IMR-90 (cell line): Measurements from ENCODE around the gene DYRK1B. TPM values are rescaled to one million over a fixed set of nuclear protein-coding genes. Genes with fewer than 3 reads are reported as not detected.

ENCODE experiments used
- ATAC-seq: fragments of 200-7000 bp; cut with Tn5 transposase; 2 replicates; pipeline ENCODE4 v1.9.1; 2020; ENCODE audit warnings: low read depth, mild to moderate bottlenecking, moderate library complexity
- BruUV-seq: library from RNA; stranded (reverse); fragments of 400-500 nt; replicated peaks from 2 replicates; lab custom pipeline; 2021; lab: Mats Ljungman, UMichigan
- CTCF ChIA-PET: fragments of 300-600 bp; formaldehyde crosslinking; extraction: SDS; loops from one replicate; lab custom pipeline; 2021; ENCODE audit warnings: antibody characterized with exemption; lab: Yijun Ruan, JAX
- POLR2A ChIA-PET: fragments of 300-600 bp; sonication (Branson Sonifier 250); formaldehyde crosslinking; loops from one replicate; lab custom pipeline; 2022; ENCODE audit warnings: antibody characterized with exemption; ENCODE audit not compliant: unreplicated experiment; lab: Charles Lee
- DNase-seq: peaks from one replicate; pipeline ENCODE4 v3.0.0; 2013
- H2AFZ ChIP-seq: replicated peaks from 2 replicates; pipeline ENCODE3; 2013; ENCODE audit warnings: low read length, mild to moderate bottlenecking; ENCODE audit not compliant: poor library complexity
- H2AK5ac ChIP-seq: 2 replicates; pipeline ENCODE4 v1.6.1; 2013; ENCODE audit warnings: low read depth, low read length, inconsistent platforms
- H2AK9ac ChIP-seq: replicated peaks from 2 replicates; pipeline ENCODE3; 2013; ENCODE audit warnings: mild to moderate bottlenecking, low read depth, low read length, moderate library complexity; ENCODE audit not compliant: poor library complexity
- H2BK120ac ChIP-seq: 2 replicates; pipeline ENCODE4 v1.6.1; 2013; ENCODE audit warnings: low read depth, low read length, inconsistent platforms
- H2BK15ac ChIP-seq: 3 replicates; pipeline ENCODE4 v1.6.1; 2013; ENCODE audit warnings: low read depth, low read length, inconsistent platforms
- H2BK20ac ChIP-seq: 2 replicates; pipeline ENCODE4 v1.6.1; 2013; ENCODE audit warnings: low read depth, mild to moderate bottlenecking, inconsistent platforms, low read length, moderate library complexity
- H2BK5ac ChIP-seq: 2 replicates; pipeline ENCODE4 v1.6.1; 2013; ENCODE audit warnings: mild to moderate bottlenecking, low read depth, low read length, inconsistent platforms; ENCODE audit not compliant: poor library complexity, severe bottlenecking
- H3K14ac ChIP-seq: replicated peaks from 2 replicates; pipeline ENCODE4 v1.6.1; 2013; ENCODE audit warnings: low read depth, low read length, inconsistent platforms
- H3K18ac ChIP-seq: 2 replicates; pipeline ENCODE4 v1.6.1; 2013; ENCODE audit warnings: low read depth, low read length, control low read depth
- H3K23ac ChIP-seq: 2 replicates; pipeline ENCODE4 v1.6.1; 2013; ENCODE audit warnings: low read depth, low read length, inconsistent platforms
- H3K27ac ChIP-seq: 2 replicates; pipeline ENCODE4 v1.5.1; 2013; ENCODE audit warnings: mild to moderate bottlenecking, control low read depth, low read length; ENCODE audit not compliant: insufficient read depth
- H3K27me3 ChIP-seq: 2 replicates; pipeline ENCODE4 v1.6.1; 2013; ENCODE audit warnings: low read length; ENCODE audit not compliant: control insufficient read depth, insufficient read depth
- H3K36me3 ChIP-seq: 2 replicates; pipeline ENCODE4 v1.6.1; 2013; ENCODE audit warnings: low read length, mixed read lengths; ENCODE audit not compliant: control insufficient read depth, insufficient read depth
- H3K4ac ChIP-seq: 2 replicates; pipeline ENCODE4 v1.6.1; 2013; ENCODE audit warnings: low read depth, low read length, inconsistent platforms
- H3K4me1 ChIP-seq: 2 replicates; pipeline ENCODE4 v1.6.1; 2013; ENCODE audit warnings: low read length, mixed read lengths; ENCODE audit not compliant: control insufficient read depth, insufficient read depth
- H3K4me2 ChIP-seq: 2 replicates; pipeline ENCODE4 v1.6.1; 2013; ENCODE audit warnings: low read depth, mild to moderate bottlenecking, control low read depth, low read length, moderate library complexity
- H3K4me3 ChIP-seq: 2 replicates; pipeline ENCODE4 v1.5.1; 2013; ENCODE audit warnings: low read depth, mild to moderate bottlenecking, control low read depth, low read length, moderate library complexity; ENCODE audit not compliant: insufficient read depth
- H3K56ac ChIP-seq: 2 replicates; pipeline ENCODE4 v1.6.1; 2013; ENCODE audit warnings: low read length, inconsistent platforms; ENCODE audit not compliant: insufficient read depth; ENCODE audit errors: extremely low read depth
- H3K79me1 ChIP-seq, 2 experiments: 2 replicates each; pipeline ENCODE4 v1.6.1; 2013; ENCODE audit warnings: low read length in 2 of 2, inconsistent platforms in 1 of 2, low read depth in 1 of 2
- H3K9ac ChIP-seq: 2 replicates; pipeline ENCODE4 v1.6.1; 2013; ENCODE audit warnings: low read depth, low read length, control low read depth
- H3K9me1 ChIP-seq: 2 replicates; pipeline ENCODE4 v1.6.1; 2013; ENCODE audit warnings: low read length, inconsistent platforms; ENCODE audit not compliant: insufficient read depth
- H3K9me3 ChIP-seq: 2 replicates; pipeline ENCODE4 v1.6.1; 2013; ENCODE audit warnings: low read length; ENCODE audit not compliant: control insufficient read depth, insufficient read depth
- H4K20me1 ChIP-seq: 2 replicates; pipeline ENCODE4 v1.6.1; 2013; ENCODE audit warnings: low read length, inconsistent platforms; ENCODE audit not compliant: insufficient read depth
- H4K5ac ChIP-seq: 2 replicates; pipeline ENCODE4 v1.6.1; 2013; ENCODE audit warnings: mild to moderate bottlenecking, low read depth, low read length, control low read depth
- H4K8ac ChIP-seq, 2 experiments: 2 replicates each; pipeline ENCODE4 v1.6.1; 2013; ENCODE audit warnings: low read depth in 2 of 2, low read length in 2 of 2, control low read depth in 1 of 2, inconsistent platforms in 1 of 2
- H4K91ac ChIP-seq: 2 replicates; pipeline ENCODE4 v1.6.1; 2013; ENCODE audit warnings: low read depth, low read length, inconsistent platforms; ENCODE audit not compliant: insufficient read depth
- BHLHE40 ChIP-seq: fragments of 150-350 bp; IDR thresholded peaks from 2 replicates; pipeline ENCODE4 v1.6.1; 2016; ENCODE audit warnings: mild to moderate bottlenecking, low read depth, low read length
- CEBPB ChIP-seq: IDR thresholded peaks from 2 replicates; pipeline ENCODE4 v1.6.1; 2012; ENCODE audit warnings: low read depth, low read length, improper control_type of control experiment
- CHD1 ChIP-seq: IDR thresholded peaks from 2 replicates; pipeline ENCODE4 v1.6.1; 2012; ENCODE audit warnings: low read depth, low read length, improper control_type of control experiment
- ELK1 ChIP-seq: fragments of 150-350 bp; IDR thresholded peaks from 2 replicates; pipeline ENCODE4 v1.6.1; 2016; ENCODE audit warnings: low read depth, mild to moderate bottlenecking, low read length, moderate library complexity, borderline replicate concordance
- FOS ChIP-seq: fragments of 150-350 bp; IDR thresholded peaks from 2 replicates; pipeline ENCODE4 v1.6.1; 2016; ENCODE audit warnings: low read depth, low read length
- MAFK ChIP-seq: IDR thresholded peaks from 2 replicates; pipeline ENCODE4 v1.6.1; 2012; ENCODE audit warnings: low read depth, low read length, improper control_type of control experiment
- MAZ ChIP-seq: IDR thresholded peaks from 2 replicates; pipeline ENCODE4 v1.6.1; 2012; ENCODE audit warnings: low read depth, mild to moderate bottlenecking, low read length, improper control_type of control experiment, moderate library complexity, borderline replicate concordance
- MXI1 ChIP-seq: IDR thresholded peaks from 2 replicates; pipeline ENCODE4 v1.6.1; 2012; ENCODE audit warnings: low read depth, mild to moderate bottlenecking, low read length, moderate library complexity, borderline replicate concordance
- NFE2L2 ChIP-seq: fragments of 150-350 bp; IDR thresholded peaks from 2 replicates; pipeline ENCODE4 v1.6.1; 2016; ENCODE audit warnings: low read depth, mild to moderate bottlenecking, low read length
- POLR2A ChIP-seq: IDR thresholded peaks from 2 replicates; pipeline ENCODE4 v1.6.1; 2012; ENCODE audit warnings: mild to moderate bottlenecking, low read depth, low read length
- RAD21 ChIP-seq: IDR thresholded peaks from 2 replicates; pipeline ENCODE4 v1.6.1; 2012; ENCODE audit warnings: low read length, improper control_type of control experiment
- RCOR1 ChIP-seq: IDR thresholded peaks from 2 replicates; pipeline ENCODE4 v1.6.1; 2012; ENCODE audit warnings: mild to moderate bottlenecking, low read length, improper control_type of control experiment; ENCODE audit not compliant: insufficient replicate concordance
- RFX5 ChIP-seq: IDR thresholded peaks from 2 replicates; pipeline ENCODE4 v1.8.0; 2012; ENCODE audit warnings: low read depth, mild to moderate bottlenecking, low read length, moderate library complexity
- SMC3 ChIP-seq: fragments of 150-350 bp; IDR thresholded peaks from 2 replicates; pipeline ENCODE4 v1.6.1; 2016; ENCODE audit warnings: low read depth, mild to moderate bottlenecking, antibody characterized with exemption, low read length, moderate library complexity
- USF2 ChIP-seq: fragments of 150-350 bp; IDR thresholded peaks from 2 replicates; pipeline ENCODE4 v1.6.1; 2017; ENCODE audit warnings: mild to moderate bottlenecking, antibody characterized with exemption, low read length, low read depth
- WGBS, 2 experiments: methylation state at CpG; one replicate each; pipeline versions ENCODE4 v1.1.5 to v1.1.7; 2013; ENCODE audit warnings: missing lambda C conversion rate in 2 of 2; ENCODE audit not compliant: insufficient read length in 1 of 2; ENCODE audit errors: extremely low coverage in 2 of 2; 5-methylcytosine and 5-hydroxymethylcytosine counted together
- dilution Hi-C: fragments of 300-500 bp; cut with HindIII; formaldehyde crosslinking; loops from one replicate; pipeline ENCODE4 v1.14.3; 2018; ENCODE audit warnings: low sequenced_read_pairs; ENCODE audit not compliant: unreplicated experiment
- in situ Hi-C: fragments of 300-500 bp; cut with MboI; formaldehyde crosslinking; loops from 3 replicates; pipeline ENCODE4 v1.14.3; 2019; ENCODE audit warnings: low sequenced_read_pairs, inconsistent platforms, mixed read lengths
- intact Hi-C: fragments of 100-400 bp; cut with micrococcal nuclease; formaldehyde crosslinking; loops from 2 replicates; pipeline ENCODE4 v1.10.0; 2022
- polyA plus RNA-seq, 3 experiments: library from polyadenylated mRNA; depleted of rRNA; stranded (reverse); fragments of >200 nt; gene quantifications; 2 replicates each; pipeline ENCODE4 v1.2.3, GENCODE V29; 2012; ENCODE audit warnings: low replicate concordance in 1 of 3
- total RNA-seq: library from RNA; depleted of rRNA; stranded (reverse); fragments of >200 nt; gene quantifications from 2 replicates; pipeline ENCODE4 v1.2.3, GENCODE V29; 2012
- TF ChIP-seq, protein P1 (sequence below): conservative IDR thresholded peaks from 2 replicates; pipeline ENCODE4 v1.5.1; 2012; ENCODE audit warnings: mild to moderate bottlenecking, low read depth, low read length, improper control_type of control experiment

DYRK1B gene
- total and polyA plus RNA-seq, 2 of the 4 experiments (the other 2 are of a cell fraction): 2.7 to 11.4 TPM

DNA sequence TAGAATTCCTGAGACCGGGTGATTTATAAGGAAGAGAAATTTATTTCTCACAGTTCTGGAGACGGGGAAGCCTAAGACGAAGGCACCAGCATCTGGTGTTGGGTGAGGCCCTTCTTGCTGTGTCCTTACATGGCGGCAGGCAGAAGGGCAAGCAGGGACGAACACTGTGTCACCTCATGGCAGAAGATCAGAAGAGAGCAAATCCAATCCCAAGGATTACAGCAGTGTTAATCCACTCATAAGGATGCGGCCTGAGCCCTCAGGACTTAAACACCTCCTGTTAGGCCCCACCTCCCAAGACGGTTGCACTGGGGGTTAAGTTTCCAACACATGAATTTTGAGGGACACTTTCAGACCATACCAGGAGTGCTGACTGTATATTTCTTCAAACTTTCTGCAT is 18.9 kb upstream of the DYRK1B start:
- Histone ChIP-seq H2BK5ac (no peak overlapping the region), H2BK20ac (no peak overlapping the region), H2AK5ac (no peak overlapping the region), H3K36me3 (no peaks in the 10 kb centered on the region), H3K9me1 (no peaks in the 10 kb centered on the region), H2AK9ac (no peak overlapping the region), H3K27ac (no peak overlapping the region), H2BK120ac (no peak overlapping the region), H3K4ac (no peak overlapping the region), H3K9me3 (no peaks in the 10 kb centered on the region), H4K20me1 (no peaks in the 10 kb centered on the region), H3K14ac (no peak overlapping the region), H4K5ac (no peak overlapping the region), H3K23ac (no peak overlapping the region), H3K18ac (no peak overlapping the region), H2AFZ (no peak overlapping the region), H3K56ac (no peak overlapping the region), H3K79me1 (no peaks in the 10 kb centered on the region), H3K27me3 (no peaks in the 10 kb centered on the region; the same call in 1 of the 2 replicates), H3K4me3 (no peak overlapping the region), H3K4me1 (no peaks in the 10 kb centered on the region), H4K8ac (no peak overlapping the region), H3K9ac (no peak overlapping the region), H4K91ac (no peak overlapping the region), H2BK15ac (no peak overlapping the region), H3K4me2 (no peak overlapping the region)
- intact Hi-C loops (no loop called here), in situ Hi-C loops (no loop called here), dilution Hi-C loops (no loop called here)
- POLR2A ChIA-PET: no interaction called here
- WGBS, 2 experiments: 100% methylated on average over 1 of the region's 7 CpGs; no CpG with 5 or more reads in 1 of the 2 experiments
- CTCF ChIA-PET: no interaction called here
- TF ChIP-seq CEBPB (no peak), RAD21 (no peak), BHLHE40 (no peak), MAZ (no peak), ELK1 (no peak), MXI1 (no peak), USF2 (no peak), NFE2L2 (no peak), POLR2A (no peak), MAFK (no peak), RCOR1 (no peak), RFX5 (no peak), CHD1 (no peak), FOS (no peak), SMC3 (no peak)
- TF ChIP-seq, protein P1, sequence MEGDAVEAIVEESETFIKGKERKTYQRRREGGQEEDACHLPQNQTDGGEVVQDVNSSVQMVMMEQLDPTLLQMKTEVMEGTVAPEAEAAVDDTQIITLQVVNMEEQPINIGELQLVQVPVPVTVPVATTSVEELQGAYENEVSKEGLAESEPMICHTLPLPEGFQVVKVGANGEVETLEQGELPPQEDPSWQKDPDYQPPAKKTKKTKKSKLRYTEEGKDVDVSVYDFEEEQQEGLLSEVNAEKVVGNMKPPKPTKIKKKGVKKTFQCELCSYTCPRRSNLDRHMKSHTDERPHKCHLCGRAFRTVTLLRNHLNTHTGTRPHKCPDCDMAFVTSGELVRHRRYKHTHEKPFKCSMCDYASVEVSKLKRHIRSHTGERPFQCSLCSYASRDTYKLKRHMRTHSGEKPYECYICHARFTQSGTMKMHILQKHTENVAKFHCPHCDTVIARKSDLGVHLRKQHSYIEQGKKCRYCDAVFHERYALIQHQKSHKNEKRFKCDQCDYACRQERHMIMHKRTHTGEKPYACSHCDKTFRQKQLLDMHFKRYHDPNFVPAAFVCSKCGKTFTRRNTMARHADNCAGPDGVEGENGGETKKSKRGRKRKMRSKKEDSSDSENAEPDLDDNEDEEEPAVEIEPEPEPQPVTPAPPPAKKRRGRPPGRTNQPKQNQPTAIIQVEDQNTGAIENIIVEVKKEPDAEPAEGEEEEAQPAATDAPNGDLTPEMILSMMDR: no peak
- DNase-seq: no peak
- no TSS peak for BruUV-seq
- no peak for ATAC-seq
